Measurements from ENCODE around the gene TFPI2. TPM values are rescaled to one million over a fixed set of nuclear protein-coding genes. Genes with fewer than 3 reads are reported as not detected.

TFPI2 gene
- total RNA-seq, 3 donors from 2014 or later (not counting 1 experiment from before 2014, with no cell fraction given) = not detected

GRCh38 chr7:93883917-93884345, 6.6 kb downstream of the TFPI2 start:
- intact Hi-C loops (cut with micrococcal nuclease) = no loop called here
- H3K36me3 ChIP-seq (ENCODE audit: control insufficient read depth, insufficient read depth, low read length) = no peaks in the 10 kb centered on the region
- Mint-ChIP-seq H3K4me3 (no peak overlapping the region), H3K27me3 (ENCODE audit: low read depth in 2 of 2) (peaks cover 16 to 31% of the 10 kb centered on the region in 2 donors), H3K36me3 (no peaks in the 10 kb centered on the region), H3K9me3 (peaks cover 0 to 2% of the 10 kb centered on the region in 2 donors), H3K27ac (no peak overlapping the region), H3K4me1 (no peaks in the 10 kb centered on the region)
- H3K27me3 ChIP-seq (ENCODE audit: control insufficient read depth, insufficient read depth, low read length) = peaks cover 5% of the 10 kb centered on the region
- DNase-seq (no peak), ATAC-seq (no peak)
- TF ChIP-seq CTCF (IDR thresholded peaks at IDR 0.05) = no peak
- H3K27ac ChIP-seq (ENCODE audit: low read length) = no peak overlapping the region
- H3K4me1 ChIP-seq (ENCODE audit: control insufficient read depth, insufficient read depth, low read length) = no peaks in the 10 kb centered on the region
- no peak overlapping the region for H3K4me3 ChIP-seq (ENCODE audit: low read length)
- H3K9me3 ChIP-seq (ENCODE audit: control insufficient read depth, insufficient read depth, low read length) = no peaks in the 10 kb centered on the region

- no peak overlapping the region for H3K27ac ChIP-seq (ENCODE audit: low read length)
Observed at GRCh38 chr7:93883078-93883916, 7.3 kb downstream of the TFPI2 start.

DNA sequence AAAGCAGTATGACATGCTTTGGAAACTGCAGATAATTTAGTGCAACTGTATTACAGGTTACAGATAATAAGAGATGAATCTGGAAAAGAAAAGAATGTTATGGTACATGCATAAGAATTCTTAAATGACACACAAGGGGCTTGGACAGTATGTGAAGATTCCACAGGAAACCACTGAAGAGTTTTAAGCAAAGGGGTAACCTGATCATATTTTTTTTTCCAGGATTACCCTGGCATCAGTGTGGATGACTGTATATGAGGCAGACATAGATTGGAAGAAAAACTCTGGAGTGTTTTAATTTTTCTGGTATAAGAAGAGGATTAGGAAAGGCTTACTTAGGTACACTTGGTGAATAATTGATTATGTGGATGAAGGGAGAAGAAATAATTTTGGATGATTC, 8.1 kb downstream of the TFPI2 start:
- Histone ChIP-seq H3K27me3 (ENCODE audit: control insufficient read depth, insufficient read depth, low read length) (peaks cover 3% of the 10 kb centered on the region), H3K27ac (ENCODE audit: low read length) (no peak overlapping the region), H3K4me1 (ENCODE audit: control insufficient read depth, insufficient read depth, low read length) (no peaks in the 10 kb centered on the region), H3K36me3 (ENCODE audit: control insufficient read depth, insufficient read depth, low read length) (no peaks in the 10 kb centered on the region), H3K9me3 (ENCODE audit: control insufficient read depth, insufficient read depth, low read length) (no peaks in the 10 kb centered on the region), H3K4me3 (ENCODE audit: low read length) (no peak overlapping the region)
- Mint-ChIP-seq H3K4me3 (no peak overlapping the region), H3K36me3 (no peaks in the 10 kb centered on the region), H3K27ac (no peak overlapping the region), H3K4me1 (peaks cover 0 to 4% of the 10 kb centered on the region in 2 donors), H3K27me3 (ENCODE audit: low read depth in 2 of 2) (peaks cover 14 to 18% of the 10 kb centered on the region in 2 donors), H3K9me3 (peaks cover 0 to 2% of the 10 kb centered on the region in 2 donors)
- no peak for ATAC-seq
- intact Hi-C loops (cut with micrococcal nuclease) = no loop called here
- TF ChIP-seq CTCF (IDR thresholded peaks at IDR 0.05) = no peak
- DNase-seq = no peak

More at GRCh38 chr7:93883078-93883916, 7.3 kb downstream of the TFPI2 start:
- Histone ChIP-seq H3K9me3 (ENCODE audit: control insufficient read depth, insufficient read depth, low read length) (no peaks in the 10 kb centered on the region), H3K4me1 (ENCODE audit: control insufficient read depth, insufficient read depth, low read length) (no peaks in the 10 kb centered on the region), H3K4me3 (ENCODE audit: low read length) (no peak overlapping the region), H3K27me3 (ENCODE audit: control insufficient read depth, insufficient read depth, low read length) (peaks cover 3% of the 10 kb centered on the region), H3K36me3 (ENCODE audit: control insufficient read depth, insufficient read depth, low read length) (no peaks in the 10 kb centered on the region)
- ATAC-seq = no peak
- Mint-ChIP-seq H3K27ac (no peak overlapping the region), H3K27me3 (ENCODE audit: low read depth in 2 of 2) (peaks cover 12 to 24% of the 10 kb centered on the region in 2 donors), H3K36me3 (no peaks in the 10 kb centered on the region), H3K4me3 (no peak overlapping the region), H3K4me1 (no peaks in the 10 kb centered on the region), H3K9me3 (peaks cover 0 to 2% of the 10 kb centered on the region in 2 donors)
- intact Hi-C loops (cut with micrococcal nuclease) = no loop called here
- no peak for TF ChIP-seq CTCF (IDR thresholded peaks at IDR 0.05)
- 81% methylated on average over 3 of the region's 3 CpGs for WGBS (ENCODE audit: insufficient coverage)
- DNase-seq = no peak

DNA sequence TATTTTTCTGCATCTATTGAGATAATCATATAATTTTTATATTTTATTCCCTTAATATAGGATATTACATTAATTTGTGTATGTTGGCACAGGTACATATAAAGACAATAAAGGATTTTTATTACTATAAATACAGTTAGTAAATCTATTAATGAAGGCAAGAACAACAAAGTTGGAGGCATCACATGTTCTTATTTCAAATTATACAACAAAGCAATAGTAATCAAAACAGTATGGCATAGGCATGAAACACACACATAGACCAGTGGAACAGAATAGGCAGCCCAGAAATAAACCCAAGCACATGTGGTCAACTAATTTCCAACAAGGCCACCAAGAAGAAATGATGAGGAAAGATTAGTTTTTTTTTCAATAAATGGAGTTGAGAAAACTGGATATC, 11.2 kb downstream of the TFPI2 start:
- H3K27me3 Mint-ChIP-seq (ENCODE audit: low read depth in 2 of 2) = peaks cover 8 to 12% of the 10 kb centered on the region in 2 donors
- DNase-seq = no peak
- H3K4me1 ChIP-seq (ENCODE audit: control insufficient read depth, insufficient read depth, low read length) = no peaks in the 10 kb centered on the region
- no peak for ATAC-seq
- H3K4me3 ChIP-seq (ENCODE audit: low read length) = no peak overlapping the region
- TF ChIP-seq CTCF (IDR thresholded peaks at IDR 0.05) = no peak
- no peak overlapping the region for H3K27ac Mint-ChIP-seq
- H3K27ac ChIP-seq (ENCODE audit: low read length) = no peak overlapping the region
- no peaks in the 10 kb centered on the region for H3K9me3 ChIP-seq (ENCODE audit: control insufficient read depth, insufficient read depth, low read length)
- peaks cover 0 to 2% of the 10 kb centered on the region in 2 donors for H3K9me3 Mint-ChIP-seq
- no peaks in the 10 kb centered on the region for H3K27me3 ChIP-seq (ENCODE audit: control insufficient read depth, insufficient read depth, low read length)
- no peaks in the 10 kb centered on the region for H3K36me3 ChIP-seq (ENCODE audit: control insufficient read depth, insufficient read depth, low read length)
- no peaks in the 10 kb centered on the region for H3K36me3 Mint-ChIP-seq
- H3K4me3 Mint-ChIP-seq = no peak overlapping the region
- H3K4me1 Mint-ChIP-seq = peaks cover 0 to 6% of the 10 kb centered on the region in 2 donors
- intact Hi-C loops (cut with micrococcal nuclease) = no loop called here
